ENCODE results near the gene TWSG1. TPM values are rescaled to one million over a fixed set of nuclear protein-coding genes. Genes with fewer than 3 reads are reported as not detected.

TWSG1 gene
- total and polyA plus RNA-seq, 2 donors (not counting 3 experiments of a cell fraction or from before 2014, with no cell fraction given): 52.4 to 57.4 TPM

DNA sequence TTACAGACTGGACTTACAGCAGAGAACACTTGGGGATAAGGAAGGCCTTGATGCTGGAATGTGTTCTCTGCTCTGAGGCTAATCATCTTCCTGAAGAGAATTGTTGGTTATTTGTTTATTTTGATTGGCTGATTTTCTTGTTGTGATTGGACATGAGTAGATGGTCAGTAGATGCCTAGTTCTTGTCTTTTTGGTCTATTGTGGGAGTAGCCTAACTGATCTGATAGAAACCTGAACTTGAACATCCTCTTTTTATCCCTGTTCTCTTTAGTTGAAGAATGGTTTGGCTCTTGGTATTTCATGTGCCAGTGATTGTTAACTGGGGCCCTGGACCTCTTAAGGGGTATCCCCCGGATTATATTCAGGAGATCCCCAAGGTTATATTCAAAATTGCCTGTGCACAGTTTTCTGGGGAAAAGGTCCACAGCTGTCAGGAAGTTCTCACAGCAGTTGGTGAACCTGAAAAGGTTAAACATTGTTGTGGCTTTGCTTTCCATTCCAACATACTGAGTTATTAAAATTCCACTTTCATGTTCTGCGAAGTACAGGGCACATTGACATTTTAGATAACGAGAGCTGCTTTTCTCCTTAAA lies 13.6 kb downstream of the TWSG1 start:
- H3K27ac ChIP-seq (ENCODE audit: insufficient read depth, low read depth, low read length): peak overlapping the region; percentile 48
- TF ChIP-seq EZH2 (IDR thresholded peaks at IDR 0.05; ENCODE audit: borderline replicate concordance, low read depth, low read length, severe bottlenecking) (no peak), JUN (IDR thresholded peaks at IDR 0.05; ENCODE audit: borderline replicate concordance, insufficient read depth, insufficient read length, low read depth) (no peak), POLR2A (IDR thresholded peaks at IDR 0.05; ENCODE audit: low read depth, low read length) (no peak), MYC (IDR thresholded peaks at IDR 0.05; ENCODE audit: low read depth, low read length) (no peak), POLR2AphosphoS5 (IDR thresholded peaks at IDR 0.05; ENCODE audit: insufficient read depth, low read depth, low read length) (no peak), GATA2 (IDR thresholded peaks at IDR 0.05; ENCODE audit: insufficient read depth, insufficient read length, low read depth, low read length) (no peak), FOS (IDR thresholded peaks at IDR 0.05; ENCODE audit: borderline replicate concordance, insufficient read depth, low read length) (no peak)
- TF ChIP-seq, protein P1, sequence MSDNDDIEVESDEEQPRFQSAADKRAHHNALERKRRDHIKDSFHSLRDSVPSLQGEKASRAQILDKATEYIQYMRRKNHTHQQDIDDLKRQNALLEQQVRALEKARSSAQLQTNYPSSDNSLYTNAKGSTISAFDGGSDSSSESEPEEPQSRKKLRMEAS (IDR thresholded peaks at IDR 0.05; ENCODE audit: insufficient read depth, insufficient read length): no peak
- TF ChIP-seq, protein P2, sequence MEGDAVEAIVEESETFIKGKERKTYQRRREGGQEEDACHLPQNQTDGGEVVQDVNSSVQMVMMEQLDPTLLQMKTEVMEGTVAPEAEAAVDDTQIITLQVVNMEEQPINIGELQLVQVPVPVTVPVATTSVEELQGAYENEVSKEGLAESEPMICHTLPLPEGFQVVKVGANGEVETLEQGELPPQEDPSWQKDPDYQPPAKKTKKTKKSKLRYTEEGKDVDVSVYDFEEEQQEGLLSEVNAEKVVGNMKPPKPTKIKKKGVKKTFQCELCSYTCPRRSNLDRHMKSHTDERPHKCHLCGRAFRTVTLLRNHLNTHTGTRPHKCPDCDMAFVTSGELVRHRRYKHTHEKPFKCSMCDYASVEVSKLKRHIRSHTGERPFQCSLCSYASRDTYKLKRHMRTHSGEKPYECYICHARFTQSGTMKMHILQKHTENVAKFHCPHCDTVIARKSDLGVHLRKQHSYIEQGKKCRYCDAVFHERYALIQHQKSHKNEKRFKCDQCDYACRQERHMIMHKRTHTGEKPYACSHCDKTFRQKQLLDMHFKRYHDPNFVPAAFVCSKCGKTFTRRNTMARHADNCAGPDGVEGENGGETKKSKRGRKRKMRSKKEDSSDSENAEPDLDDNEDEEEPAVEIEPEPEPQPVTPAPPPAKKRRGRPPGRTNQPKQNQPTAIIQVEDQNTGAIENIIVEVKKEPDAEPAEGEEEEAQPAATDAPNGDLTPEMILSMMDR (IDR thresholded peaks at IDR 0.05; ENCODE audit: extremely low read depth in 1 of 2, insufficient read depth in 1 of 2, low read depth in 1 of 2, low read length in 2 of 2): no peak
- H3K27me3 ChIP-seq (ENCODE audit: control insufficient read depth in 2 of 2, insufficient read depth in 2 of 2, low read length in 2 of 2): no peaks in the 10 kb centered on the region
- intact Hi-C loops (cut with micrococcal nuclease): no loop called here
- peaks cover 42% of the 10 kb centered on the region for H3K79me2 ChIP-seq (ENCODE audit: control insufficient read depth, insufficient read depth, low read length)
- no peaks in the 10 kb centered on the region for H3K9me1 ChIP-seq (replicated peaks; ENCODE audit: control insufficient read depth, extremely low read depth, insufficient read depth, low read length)
- H3K9ac ChIP-seq (replicated peaks; ENCODE audit: extremely low read depth, insufficient read depth, low read length): no peak overlapping the region
- ChIA-PET POLR2A (no interaction called here), CTCF (interaction anchor here (0.6 to 3.4 kb wide), 4 partner anchors 12 to 169 kb away, joined by 3 to 10 read pairs (median 8); partner anchors contain the start of gene TWSG1)
- H3K4me2 ChIP-seq (ENCODE audit: insufficient read depth, low read length): peak overlapping the region; percentile 21
- no peak overlapping the region for H3K4me3 ChIP-seq (replicated peaks in 1 of 3; ENCODE audit: insufficient read depth in 1 of 3, low read depth in 1 of 3, low read length in 3 of 3)
- H4K20me1 ChIP-seq (replicated peaks; ENCODE audit: control insufficient read depth, extremely low read depth, insufficient read depth, low read length): no peaks in the 10 kb centered on the region
- DNase-seq (ENCODE audit: low read depth, low spot score) (peak; percentile 53), FAIRE-seq (peak; percentile 35)
- H2AFZ ChIP-seq (ENCODE audit: low read depth, low read length): no peak overlapping the region
- no TSS peak for BruUV-seq (replicated peaks)
- H3K9me3 ChIP-seq (replicated peaks; ENCODE audit: control insufficient read depth, insufficient read depth, low read length): no peaks in the 10 kb centered on the region
- H3K36me3 ChIP-seq (ENCODE audit: control insufficient read depth in 2 of 2, extremely low read depth in 1 of 2, insufficient read depth in 2 of 2, low read length in 2 of 2): peaks cover 0 to 3% of the 10 kb centered on the region in 2 experiments
- peaks cover 16% of the 10 kb centered on the region for H3K4me1 ChIP-seq (ENCODE audit: control insufficient read depth, extremely low read depth, insufficient read depth, low read length)
- dilution Hi-C loops (cut with MboI; ENCODE audit: extremely low pct_ligation_motif_present, low sequenced_read_pairs): no loop called here
